Measurements from ENCODE around the gene TOP1.
"Not testable (repeated sequence)": the region's sequence is repeated elsewhere in the genome, so short reads cannot be mapped to it uniquely, and the experiment has no call there.

Gene TOP1

DNA sequence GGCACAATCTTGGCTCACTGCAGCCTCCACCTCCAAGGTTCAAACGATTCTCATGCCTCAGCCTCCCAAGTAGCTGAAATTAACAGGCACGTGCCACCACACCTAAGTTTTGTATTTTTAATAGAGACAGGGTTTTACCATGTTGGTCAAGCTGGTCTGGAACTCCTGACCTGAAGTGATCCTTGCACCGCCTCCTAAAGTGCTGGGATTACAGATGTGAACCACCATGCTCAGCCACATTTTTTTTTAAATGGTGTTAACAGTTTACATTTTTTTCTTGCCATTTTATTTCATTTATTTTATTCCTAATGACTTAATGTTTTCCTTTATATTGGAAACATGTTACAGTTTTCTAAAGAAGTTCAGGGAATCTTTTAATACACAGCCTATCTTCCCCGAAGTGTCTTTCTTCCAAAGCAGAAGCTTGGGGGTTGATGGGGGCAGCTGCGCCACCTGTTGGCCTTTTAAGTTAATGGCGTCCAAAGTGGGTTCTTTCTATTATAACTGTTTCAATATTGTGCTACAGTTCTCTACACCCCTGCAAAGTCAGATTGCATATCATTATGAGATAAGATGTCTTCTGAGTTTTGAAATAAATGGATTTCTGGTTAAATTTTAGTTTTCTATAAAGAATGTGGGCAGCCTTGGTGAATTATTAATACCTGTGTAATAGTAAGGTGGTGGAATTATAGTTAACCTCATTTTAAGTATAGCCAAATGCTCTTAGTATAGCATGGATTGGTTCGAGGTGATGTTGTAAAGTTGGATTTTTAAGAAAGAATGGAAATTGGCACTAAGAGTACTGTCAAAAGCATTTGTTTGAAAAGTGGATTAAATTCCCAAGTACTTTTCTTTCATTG, 66.7 kb downstream of the TOP1 start:
- peak; percentile 15 for DNase-seq

DNA sequence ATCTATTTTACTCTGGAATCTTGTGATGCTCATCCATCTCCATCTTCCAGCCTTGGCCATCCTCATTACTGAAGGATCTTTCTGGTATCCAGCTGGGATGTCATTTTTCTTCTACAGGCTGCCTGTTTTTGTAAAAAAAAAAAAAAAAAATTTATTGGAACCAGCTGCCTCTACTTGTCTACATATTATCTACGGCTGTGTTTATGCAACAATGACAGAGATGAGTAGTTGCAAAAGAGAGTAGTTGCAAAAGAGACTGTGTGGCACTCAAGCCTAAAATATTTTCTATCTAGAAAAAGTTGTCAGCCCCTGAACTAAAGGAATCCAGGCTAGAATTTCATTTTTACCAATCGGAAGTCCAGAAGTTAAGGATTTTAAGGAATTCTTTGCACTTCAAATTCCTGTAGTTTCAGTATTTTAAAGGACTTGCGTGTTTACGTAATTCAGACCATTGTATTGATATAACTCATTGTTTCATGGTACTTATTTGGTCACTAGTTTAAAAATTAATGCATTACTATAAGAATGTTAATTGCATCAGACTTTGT, 70.2 kb downstream of the TOP1 start:
- no peak for DNase-seq

DNA sequence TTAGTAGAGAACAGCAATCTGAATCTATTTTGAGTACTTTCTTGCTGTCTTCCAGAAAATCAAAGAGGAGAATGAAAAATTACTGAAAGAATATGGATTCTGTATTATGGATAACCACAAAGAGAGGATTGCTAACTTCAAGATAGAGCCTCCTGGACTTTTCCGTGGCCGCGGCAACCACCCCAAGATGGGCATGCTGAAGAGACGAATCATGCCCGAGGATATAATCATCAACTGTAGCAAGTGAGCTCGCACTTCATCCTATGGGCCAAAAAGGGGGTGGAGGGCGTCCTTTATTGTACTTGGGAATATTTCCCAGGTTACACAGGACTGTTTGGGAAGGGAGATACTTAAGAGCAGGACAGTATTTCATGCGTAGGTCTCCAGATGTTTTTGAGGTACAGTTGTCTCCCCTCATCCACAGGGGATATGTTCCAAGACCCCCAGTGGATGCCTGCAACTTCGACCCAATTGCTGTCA, 71.4 kb downstream of the TOP1 start:
- no peak for DNase-seq

DNA sequence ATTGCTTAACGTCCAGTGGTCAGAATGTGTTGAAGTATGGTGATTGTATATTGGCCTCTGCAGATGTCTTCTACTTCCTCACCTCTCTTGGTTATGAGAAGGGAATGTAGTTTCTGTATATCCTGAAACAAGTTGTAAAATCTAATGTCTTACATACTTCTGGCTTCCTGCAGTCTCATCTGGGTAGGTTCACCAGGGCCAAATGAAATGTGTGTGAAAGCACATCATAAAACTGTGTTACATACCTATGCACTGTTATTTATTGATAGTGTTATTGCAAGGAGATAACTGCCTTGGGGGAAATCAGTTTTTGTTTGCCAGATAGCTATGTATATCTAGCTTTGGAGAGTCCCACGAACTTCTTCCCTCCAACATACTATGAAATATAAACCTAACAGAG, 73.0 kb downstream of the TOP1 start:
- DNase-seq = no peak

DNA sequence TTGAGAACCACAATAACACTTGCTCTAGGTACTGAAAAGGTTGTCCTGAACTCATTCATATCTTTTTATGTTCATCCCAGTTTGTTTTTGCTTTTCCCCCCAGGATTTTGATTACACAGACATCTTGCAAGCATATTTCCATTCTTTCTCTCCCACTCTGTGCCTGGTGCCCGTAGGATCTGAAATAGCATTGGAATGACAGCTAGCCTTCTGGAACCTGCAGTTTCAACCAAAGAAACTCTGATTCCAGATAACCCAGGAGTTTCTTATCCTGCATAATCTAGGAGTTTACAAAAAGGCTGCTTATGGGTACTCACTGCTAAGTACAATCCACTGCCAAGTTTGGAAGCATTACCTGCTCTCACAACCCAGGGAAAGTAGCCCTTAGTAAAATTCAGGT, 79.9 kb downstream of the TOP1 start:
- no peak for DNase-seq

DNA sequence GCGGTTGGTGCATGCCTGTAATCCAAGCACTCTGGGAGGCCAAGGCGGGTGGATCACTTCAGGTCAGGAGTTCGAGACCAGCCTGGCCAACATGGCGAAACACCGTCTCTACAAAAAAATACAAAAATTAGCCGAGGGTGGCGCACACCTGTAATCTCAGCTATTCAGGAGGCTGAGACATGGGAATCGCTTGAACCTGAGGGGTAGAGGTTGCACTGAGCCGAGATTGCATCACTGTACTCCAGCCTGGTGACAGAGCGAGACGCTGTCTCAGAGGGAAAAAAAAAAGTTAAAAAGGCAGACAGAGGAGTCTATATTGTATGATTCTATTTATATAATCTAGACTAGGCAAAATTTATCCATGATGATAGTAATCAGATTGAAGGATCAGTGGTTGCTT, 81.4 kb downstream of the TOP1 start:
- no peak for DNase-seq

DNA sequence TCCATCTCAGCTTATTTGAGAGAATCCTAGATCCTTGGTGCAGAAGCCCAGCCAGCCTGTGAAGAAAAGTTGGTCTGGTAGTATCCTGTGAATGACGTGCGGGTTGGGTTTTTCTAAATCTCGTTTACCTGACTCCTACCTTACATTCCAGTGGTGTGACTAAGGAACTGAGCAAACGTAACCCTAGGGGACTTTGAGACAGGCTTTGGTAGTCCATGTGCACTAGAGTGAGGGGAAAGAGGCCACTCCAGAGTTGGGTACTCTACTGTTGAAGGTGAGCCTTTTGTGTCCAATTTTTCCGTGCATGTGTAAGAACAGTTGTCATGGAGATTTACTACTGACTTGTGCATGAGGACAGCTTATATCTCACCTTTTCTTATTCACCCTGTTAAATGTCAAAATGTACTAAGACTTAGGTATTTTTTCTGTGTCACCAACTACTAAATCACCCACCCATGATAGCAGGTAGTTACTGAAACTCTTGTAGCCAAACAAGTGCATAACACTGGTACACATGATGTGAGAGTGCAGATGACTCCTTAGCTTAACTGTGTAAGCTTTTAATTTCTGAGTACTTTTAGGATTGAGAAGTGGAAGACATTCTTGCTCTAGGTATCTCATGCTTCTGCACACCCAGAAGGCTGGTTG, 82.4 kb downstream of the TOP1 start:
- DNase-seq = no peak

DNA sequence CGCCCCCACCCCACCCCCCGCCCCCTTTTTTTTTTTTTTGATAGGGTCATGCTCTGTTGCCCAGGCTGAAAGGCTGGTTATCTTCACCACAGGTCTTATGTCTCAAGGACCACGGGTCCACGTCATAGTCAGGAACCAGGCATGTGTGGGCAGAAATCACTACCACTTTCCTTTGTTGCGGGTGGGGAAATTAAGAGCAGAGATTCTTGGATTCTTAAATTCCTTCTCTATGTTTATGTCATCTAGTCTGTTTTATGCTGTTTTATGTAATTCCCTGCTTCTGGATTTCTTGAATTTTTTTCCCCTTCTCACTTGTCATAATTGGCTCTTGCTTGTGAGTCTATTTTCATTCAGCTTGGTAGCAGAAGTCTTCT, 82.9 kb downstream of the TOP1 start:
- DNase-seq = no peak

DNA sequence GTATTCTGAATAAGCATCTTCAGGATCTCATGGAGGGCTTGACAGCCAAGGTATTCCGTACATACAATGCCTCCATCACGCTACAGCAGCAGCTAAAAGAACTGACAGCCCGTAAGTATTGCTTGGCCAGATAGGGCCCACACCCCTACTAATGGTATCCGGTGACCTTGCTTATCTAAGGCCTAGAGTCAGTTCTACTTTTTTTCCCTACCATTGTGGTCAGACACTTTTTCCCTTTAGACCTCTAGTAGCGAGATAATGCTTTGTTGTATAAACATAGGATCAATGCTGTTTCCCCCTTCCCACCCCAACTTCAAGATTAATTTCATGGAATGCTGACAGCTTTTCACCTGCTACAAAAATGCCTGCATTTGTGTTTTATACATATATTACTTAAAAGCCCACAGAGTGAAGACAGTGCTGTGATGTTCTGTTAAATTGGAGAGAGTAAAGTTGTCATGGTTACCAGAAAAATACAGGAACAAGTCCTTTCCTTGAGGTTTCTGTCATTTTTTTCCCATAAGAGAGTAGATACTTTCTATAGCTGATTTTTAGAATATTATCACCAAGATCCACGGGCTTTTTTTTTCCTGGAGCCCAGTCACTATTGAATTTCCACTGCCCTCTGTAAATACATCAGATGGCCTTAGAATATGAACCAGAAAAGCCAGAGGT, 87.8 kb downstream of the TOP1 start:
- DNase-seq = no peak

DNA sequence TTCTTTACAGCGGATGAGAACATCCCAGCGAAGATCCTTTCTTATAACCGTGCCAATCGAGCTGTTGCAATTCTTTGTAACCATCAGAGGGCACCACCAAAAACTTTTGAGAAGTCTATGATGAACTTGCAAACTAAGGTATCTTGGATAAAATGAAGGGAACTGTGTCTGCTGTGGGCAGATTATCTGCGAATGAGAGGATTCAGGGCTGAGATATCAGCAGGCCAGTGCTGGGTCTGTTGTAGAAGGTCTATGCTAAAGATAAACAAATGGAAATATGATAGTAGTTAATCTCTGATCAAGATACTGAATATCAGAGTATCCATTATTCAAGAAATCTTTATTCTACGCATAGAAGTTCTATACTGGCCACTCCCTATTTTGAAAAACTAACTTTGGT, 89.5 kb downstream of the TOP1 start:
- not testable (repeated sequence) for DNase-seq

DNA sequence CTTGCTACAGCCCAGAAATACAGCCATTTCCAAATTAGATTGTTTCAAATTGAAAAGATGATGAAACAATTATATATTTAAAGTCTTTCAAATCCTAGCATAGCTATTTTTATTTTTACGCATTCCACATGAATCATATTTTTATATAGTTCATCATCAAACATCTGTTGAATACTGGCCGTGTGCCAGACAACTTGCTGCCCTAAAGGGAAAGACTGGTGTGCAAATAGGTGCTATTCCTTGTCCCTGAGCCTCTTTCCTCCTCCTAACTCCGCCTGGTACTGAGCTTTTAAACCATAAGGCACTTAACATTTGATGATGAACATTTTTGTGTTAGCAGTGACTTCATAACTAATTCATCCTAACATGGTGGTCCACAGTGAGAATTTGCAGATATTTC, 90.0 kb downstream of the TOP1 start:
- DNase-seq = no peak

DNA sequence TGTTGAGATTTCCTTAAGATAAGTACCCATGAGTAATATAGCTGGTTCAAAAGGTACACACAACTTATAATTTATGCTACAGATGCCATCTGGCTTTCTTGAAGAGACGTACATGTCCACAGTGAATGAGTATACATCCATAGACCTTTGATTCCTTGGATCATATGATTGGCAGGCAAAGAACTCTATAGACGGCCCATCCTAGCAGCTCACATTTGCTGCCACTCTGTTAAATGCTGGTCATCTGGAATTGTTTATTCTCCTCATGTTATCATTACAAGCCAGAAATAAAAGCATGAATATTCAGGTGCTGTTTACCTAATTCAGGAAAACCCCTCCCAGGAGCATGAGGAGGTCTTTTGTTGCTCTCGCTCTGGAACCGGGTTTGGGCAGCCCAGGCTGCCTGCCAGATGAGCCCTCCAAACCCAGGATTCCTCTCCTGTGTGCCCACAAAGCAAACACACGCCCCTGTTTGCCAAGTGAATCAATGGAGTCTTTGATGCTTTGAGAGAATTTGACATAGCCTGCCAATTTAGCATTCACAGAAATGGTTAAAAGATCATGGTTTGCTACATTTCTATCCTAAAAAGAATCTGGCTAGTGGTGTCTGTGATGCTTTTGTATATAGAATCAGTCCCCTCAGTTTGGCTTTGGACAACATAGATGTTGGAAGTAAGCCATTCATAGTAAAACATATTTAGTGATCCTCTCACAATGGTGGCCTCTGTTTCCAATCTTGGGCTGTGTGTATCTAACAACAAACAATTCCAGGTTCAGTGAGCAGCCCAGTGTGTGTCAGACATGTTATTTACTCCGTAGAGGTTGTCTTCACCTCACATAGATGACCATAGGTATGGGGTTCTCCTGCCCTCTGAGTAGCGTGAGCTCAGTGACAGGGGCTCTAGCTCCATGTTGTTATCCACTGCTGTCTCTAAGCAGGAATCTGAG, 91.3 kb downstream of the TOP1 start:
- no peak for DNase-seq

DNA sequence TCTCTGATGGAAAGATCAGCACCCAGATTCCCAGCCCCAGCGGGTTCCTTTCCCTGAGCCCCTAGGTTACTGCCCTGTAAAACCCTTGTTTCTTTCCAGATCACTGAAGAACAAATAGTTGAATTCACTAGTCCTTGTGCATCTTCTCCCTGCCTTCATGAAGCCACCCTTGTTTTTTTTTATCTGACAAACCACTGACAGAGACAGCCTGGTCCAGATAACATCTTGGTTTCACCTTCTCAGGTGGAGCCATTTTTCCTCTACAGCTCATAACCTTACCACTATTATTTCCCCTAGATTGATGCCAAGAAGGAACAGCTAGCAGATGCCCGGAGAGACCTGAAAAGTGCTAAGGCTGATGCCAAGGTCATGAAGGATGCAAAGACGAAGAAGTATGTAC, 92.8 kb downstream of the TOP1 start:
- DNase-seq = no peak

DNA sequence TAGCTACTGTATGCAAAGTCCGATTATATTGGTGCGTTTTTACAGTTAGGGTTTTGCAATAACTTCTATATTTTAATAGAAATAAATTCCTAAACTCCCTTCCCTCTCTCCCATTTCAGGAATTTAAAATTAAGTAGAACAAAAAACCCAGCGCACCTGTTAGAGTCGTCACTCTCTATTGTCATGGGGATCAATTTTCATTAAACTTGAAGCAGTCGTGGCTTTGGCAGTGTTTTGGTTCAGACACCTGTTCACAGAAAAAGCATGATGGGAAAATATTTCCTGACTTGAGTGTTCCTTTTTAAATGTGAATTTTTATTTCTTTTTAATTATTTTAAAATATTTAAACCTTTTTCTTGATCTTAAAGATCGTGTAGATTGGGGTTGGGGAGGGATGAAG, 95.0 kb downstream of the TOP1 start:
- DNase-seq = no peak

DNA sequence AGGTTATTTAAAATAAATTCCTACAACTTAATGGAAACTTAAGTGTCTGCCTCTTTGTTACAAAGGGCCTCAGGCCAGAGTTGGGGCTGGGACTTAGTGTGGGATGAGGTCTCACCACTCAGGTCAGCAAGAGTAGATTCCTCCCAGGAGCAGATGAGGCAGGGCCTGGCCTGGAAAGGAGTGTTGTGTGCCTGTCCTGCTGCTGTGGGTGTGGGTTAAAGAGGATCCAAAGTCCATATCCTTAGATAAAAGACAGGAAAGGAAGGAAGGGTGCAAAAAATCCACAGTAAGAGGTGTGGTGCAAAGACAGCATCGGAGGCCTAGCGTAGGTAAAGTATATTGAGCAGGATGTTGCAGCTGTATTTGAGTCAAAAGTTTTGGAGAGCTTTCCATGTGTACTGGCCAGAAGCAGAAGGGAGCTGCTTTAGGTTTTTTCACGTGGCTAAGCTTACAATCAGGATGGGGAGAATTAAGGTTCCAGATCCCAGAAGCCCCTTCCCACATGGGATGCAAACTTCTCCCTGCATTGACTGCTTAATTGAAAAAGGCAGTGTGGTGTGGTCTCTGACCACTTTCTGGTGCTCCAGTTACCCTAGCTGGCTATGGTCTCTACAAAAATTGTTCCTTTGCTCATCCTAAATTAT, 96.0 kb downstream of the TOP1 start:
- no peak for DNase-seq

DNA sequence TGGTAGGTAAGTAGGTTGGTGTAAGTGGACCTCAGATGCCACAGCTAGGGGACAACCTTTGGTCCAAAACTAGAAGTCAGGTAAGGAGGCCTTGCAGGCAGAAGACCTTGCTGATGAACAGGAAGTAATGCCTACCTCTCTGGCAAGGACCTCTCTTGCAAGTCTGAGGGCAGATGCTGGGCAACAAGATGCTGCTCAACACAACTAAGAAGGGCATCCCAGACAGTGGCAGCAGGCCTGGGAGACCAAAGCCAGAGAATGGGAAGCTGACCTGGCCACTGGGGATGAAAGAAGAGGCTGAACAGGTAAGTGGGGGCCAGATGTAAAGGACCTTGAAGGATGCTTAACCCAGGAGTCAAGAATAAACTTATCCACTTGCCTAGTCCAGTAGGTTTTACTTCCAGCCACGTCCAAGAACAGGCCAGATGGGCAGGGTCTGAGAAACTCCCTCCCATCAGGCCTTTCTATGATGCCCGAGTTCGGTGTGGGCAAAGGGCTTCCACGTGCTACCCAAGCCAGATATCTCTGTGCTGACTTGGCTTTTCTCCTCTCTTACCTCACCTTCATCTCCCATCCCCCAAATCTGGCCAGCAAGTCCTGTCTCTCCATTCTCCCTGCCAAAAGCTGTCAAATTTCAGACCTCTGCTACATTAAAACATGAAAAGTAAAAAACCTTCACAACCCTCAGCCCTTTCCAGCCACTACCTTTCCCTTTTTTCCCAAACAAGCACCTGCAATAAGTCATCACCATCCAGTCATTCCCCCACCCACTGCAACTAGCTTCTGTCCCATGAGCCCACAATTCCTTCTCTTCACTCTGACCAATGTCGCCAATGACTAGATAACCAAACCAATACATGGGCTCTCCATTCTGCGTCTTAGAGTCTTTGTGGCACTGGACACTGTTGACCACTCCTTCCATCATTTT, 97.2 kb downstream of the TOP1 start:
- no peak for DNase-seq

DNA sequence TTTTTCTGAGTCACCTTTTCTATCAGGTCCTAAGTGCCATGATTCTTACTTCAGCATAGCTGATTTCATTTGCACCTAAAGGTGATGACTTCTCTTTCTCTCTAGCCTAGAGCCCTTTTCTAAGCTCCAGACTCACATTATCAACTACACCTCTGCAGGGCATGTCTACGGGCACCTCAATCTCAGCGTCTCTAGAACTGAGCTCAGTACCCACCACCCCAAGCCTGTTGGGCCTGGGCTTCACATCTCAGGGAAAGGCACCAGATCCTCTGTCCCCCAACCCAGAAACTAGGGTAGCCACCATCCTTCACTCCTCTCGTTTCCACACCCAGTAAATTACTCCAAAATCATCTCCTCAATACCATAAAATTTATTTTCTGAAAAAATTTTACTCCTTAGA, 98.1 kb downstream of the TOP1 start:
- DNase-seq = no peak

DNA sequence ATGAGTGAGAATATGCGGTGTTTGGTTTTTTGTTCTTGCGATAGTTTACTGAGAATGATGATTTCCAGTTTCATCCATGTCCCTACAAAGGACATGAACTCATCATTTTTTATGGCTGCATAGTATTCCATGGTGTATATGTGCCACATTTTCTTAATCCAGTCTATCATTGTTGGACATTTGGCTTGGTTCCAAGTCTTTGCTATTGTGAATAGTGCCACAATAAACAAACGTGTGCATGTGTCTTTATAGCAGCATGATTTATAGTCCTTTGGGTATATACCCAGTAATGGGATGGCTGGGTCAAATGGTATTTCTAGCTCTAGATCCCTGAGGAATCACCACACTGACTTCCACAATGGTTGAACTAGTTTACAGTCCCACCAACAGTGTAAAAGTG, 99.7 kb downstream of the TOP1 start:
- not testable (repeated sequence) for DNase-seq

DNA sequence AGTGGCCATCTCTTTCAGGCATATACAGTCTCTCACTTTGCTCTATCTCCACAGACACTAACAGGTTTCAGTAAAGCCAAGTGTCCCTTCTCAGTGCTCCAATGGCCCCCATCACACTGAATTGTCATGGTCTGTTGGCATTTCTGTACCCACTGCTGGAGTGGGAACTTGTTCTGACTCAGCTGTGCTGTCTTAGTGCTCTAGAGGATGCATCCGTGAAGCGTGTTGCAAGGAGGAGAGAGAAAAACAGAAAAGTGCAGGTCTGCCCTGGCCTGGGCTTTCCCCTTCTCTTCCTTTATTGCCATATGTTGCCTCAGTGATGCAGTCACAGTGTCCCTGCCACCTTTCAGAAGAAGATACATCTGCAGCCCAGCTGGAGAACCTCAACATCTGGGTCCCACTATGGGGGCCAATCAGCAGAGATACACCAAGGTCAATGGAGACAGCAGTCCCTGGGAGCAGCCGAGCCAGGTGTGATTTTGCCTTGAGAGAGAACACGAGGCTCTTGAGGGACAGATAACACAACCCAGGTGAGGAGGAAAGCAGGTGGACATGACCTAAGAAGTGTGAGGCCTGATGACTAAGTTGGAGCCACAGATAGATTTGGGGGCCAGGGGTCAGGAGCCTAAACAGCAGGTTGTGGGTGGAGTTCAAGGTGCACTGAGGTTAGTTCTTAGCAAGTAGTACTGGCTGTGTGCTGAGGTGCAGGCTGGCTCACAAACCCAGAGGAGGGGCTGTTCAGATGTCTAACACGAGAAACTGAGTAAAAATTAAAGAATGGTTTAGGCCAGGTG, 103.2 kb downstream of the TOP1 start:
- no peak for DNase-seq

DNA sequence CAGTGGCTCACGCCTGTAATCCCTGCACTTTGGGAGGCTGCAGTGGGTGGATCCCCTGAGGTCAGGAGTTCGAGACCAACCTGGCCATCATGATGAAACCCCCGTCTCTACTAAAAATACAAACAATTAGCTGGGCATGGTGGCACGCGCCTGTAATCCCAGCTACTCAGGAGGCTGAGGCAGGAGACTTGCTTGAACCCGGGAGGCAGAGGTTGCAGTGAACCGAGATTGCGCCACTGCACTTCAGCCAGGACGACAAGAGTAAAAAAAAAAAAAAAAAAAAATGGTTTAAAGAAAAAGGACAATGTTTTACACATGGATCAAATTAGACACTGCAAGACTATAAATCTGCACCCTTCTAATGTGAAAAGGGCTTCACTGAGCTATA, 103.8 kb downstream of the TOP1 start:
- not testable (repeated sequence) for DNase-seq
